Hematopoietic multipotent progenitor cell (in vitro differentiated cells): Measurements from ENCODE around the gene MT1B. TPM values are rescaled to one million over a fixed set of nuclear protein-coding genes. Genes with fewer than 3 reads are reported as not detected.
"Not testable (repeated sequence)": the region's sequence is repeated elsewhere in the genome, so short reads cannot be mapped to it uniquely, and the experiment has no call there.

Experiments used
- DNase-seq, 3 donors: peaks; one replicate each; pipeline ENCODE4 v3.0.0-alpha.2; 2011 to 2015; ENCODE audit warnings: low read depth in 2 of 3, low spot score in 2 of 3
- total RNA-seq: library from RNA; depleted of rRNA; stranded (reverse); fragments of >200 nt; gene quantifications from one replicate; pipeline ENCODE4 v1.2.3, GENCODE V29; 2012

The MT1B gene
- total RNA-seq, 1 donor: not detected

- not testable (repeated sequence) for DNase-seq
These were observed 13.9 kb downstream of the MT1B start for GRCh38 chr16:56665286-56666261.

DNA sequence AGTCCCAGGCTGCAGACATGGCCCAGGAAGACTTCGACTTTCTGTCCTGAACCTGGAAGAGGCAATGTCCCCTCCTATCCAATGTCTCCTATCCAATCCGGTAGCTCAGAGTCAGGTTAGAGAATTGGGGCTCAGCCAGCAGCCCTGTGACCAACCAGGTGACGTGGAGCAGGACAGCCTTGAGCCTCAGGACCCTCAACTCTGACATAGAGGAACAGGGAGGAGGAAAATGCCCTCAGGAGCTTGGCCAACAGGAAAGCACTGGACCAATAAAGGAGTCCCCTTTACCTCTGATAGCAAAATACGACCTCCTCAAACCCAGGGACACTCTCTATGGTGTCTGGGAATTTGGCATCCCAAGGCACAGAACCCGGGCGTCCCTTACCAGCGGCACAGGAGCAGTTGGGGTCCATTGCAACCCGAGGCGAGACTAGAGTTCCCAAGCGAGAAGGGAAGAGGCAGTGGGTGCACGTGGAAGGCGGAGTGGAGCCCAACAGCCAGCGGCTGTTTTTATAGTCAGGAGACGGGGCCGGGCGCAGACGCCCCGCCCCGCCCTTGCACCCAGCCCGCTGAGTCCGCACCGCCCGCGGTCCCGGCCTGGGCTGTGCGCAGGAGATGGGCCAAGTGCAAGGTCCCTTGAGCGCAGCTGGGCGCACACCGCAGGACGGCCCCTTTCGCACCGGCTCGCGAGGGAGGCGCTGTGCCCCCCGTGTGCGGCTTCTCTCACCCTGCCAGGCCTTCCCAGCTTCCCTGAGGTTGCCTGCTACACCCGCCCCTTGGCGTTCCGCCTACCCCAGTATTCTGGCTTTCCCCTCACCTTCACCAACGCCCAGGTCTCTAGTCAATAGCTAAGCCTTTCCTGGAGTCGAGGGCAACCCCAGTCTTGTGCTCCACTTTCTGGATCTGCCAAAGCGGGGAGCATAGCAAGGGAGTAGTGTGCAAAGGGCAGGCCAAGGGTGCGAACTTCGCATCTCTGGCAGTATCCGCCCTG is 16.2 kb downstream of the MT1B start, which contains the start of gene MT1G:
MT1G (minus strand) TSS at position 485 of the 991 bp plus-strand sequence; CDS start at position 413, 72 bp downstream.
- peak in 2 of 3 donors; percentile 29 to 55 for DNase-seq

DNA sequence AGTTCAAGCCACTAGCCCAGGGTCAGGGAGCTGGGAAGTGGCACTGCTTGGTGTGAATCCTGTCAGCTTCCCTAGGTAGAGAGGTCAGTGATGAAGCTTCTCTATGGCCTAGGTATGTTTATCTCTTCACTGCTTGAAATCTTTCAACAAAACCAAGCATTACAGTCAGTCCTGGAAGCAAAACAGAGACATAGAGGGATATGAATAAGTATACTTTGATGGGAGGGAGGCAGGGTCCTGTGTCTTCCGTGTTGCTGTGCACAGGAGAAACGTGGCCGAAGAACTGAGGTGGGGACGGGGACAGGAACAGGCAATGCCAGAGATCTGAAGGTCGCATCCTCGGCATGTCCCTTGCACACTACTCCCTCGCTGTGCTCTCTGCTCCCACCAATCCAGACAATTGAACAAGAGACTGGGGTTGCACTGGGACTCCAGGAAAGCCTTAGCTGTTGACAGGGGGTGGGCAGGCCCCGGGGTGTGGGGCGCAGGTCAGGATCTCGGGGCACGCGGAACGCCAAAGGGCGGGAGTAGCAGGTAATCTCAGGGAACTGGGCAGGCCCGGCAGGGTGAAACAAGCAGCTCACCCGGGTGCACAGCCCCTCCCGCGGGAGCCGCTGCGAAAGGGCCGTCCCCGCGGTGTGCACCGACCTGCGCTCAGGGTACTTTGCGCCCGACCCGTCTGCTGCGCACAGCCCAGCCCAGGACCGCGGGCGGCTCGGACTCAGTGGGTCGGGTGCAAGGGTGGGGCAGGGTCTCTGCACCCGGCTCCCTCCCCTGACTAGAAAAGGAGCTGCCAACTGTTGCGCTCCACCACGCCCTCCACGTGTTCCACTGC is 17.5 kb downstream of the MT1B start, which contains the start of gene MT1H:
MT1H (plus strand) TSS at position 810 of the 835 bp plus-strand sequence. CDS start 71 bp downstream, outside the sequence.
- DNase-seq: no peak

DNA sequence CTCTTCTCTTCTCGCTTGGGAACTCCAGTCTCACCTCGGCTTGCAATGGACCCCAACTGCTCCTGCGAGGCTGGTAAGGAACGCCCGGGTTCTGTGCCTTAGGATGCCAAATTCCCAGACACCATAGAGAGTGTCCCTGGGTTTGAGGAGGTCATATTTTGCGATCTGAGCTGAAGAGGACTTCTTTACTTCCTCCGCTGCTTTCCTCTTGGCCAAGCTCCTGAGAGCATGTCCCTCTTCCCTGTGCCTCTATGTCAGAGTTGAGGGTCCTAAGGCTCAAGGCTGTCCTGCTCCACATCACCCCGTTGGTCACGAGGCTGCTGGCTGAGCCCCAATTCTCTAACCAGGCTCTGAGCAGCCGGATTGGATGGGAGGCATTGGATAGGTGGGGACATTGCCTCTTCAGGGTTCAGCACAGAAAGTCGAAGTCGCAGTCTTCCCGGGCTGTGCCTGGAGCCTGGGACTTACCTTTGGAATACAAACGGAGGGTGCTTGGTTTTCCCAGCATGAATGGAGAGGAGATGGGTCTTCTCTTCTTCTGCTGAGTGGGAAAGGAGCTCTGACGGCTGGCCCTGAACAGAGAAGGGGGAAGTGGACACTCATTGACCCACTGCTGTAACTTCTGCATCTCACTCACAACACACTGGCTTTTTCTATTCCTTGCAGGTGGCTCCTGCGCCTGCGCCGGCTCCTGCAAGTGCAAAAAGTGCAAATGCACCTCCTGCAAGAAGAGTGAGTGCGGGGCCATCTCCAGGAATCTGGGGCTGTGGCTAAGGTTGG is 18.3 kb downstream of the MT1B start:
- no peak for DNase-seq

- no peak for DNase-seq
These were observed 18.9 kb downstream of the MT1B start for GRCh38 chr16:56670620-56670934.

DNA sequence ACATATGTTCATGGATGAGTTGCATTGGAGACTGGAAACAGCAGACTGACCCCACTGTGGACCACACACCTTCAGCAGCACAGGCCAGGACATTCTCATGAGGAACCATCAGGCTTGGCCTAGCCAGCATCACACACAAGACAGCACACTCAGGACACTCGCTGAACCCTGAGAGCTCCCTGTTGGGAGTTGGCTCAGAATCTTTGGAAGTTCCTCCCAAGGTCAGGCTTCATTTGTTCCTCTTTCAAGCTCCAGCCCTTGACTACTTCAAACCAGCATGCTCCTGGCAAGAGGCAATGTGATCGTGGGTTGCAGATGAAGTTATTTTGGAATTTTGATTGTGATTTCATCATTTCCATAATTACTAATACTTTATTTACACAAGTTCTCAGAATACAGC is 20.0 kb downstream of the MT1B start:
- DNase-seq: not testable (repeated sequence)

GRCh38 chr16:56672171-56672570 is 20.5 kb downstream of the MT1B start:
- not testable (repeated sequence) for DNase-seq

- DNase-seq: no peak
These were observed 21.3 kb downstream of the MT1B start for GRCh38 chr16:56672761-56673536.

GRCh38 chr16:56673921-56674320 is 22.2 kb downstream of the MT1B start:
- peak in 1 of 3 donors; percentile 73 for DNase-seq

- DNase-seq: not testable (repeated sequence)
These were observed 22.9 kb downstream of the MT1B start for GRCh38 chr16:56674570-56674969.

DNA sequence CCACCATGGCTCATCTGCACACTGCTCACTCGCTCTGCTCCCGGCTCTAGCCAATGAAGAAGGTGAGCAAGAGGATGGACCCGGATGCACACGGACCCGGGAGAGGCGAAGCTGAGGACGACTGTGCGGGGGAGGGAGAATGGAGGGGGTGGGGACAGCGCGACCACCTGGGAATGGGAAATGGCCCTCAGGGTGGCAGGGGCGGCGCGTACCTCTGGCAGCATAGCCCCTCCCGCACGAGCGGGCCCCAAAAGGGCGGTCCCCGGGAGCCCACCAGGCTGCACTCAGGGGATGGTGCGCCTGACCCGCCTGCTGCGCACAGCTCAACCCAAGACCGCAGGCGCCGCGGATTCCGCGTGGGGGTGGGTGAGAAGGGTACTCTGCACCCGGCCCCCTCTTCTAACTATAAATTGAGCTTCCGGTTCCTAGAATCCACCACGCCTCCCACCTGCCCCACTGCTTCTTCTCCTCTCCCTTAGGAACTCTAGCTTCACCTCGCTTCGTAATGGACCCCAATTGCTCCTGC is 24.1 kb downstream of the MT1B start:
- DNase-seq: peak in 1 of 3 donors; percentile 37

DNA sequence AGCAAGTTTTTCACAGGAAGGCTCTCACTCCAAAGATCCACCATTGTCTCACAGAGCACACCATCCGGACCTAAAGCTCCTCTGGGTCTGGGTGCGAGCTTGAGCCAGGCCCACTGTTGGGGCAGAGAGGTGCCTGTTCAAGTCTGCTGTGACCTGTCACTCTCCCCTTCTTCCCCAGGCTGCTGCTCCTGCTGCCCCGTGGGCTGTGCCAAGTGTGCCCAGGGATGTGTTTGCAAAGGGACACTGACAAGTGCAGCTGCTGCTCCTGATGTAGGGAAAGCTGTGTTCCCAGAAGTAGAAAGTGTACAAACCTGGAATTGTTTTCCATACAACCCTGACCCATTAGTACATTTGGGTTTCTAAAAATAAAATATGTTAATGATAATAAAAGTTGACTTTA is 25.8 kb downstream of the MT1B start:
- no peak for DNase-seq

DNA sequence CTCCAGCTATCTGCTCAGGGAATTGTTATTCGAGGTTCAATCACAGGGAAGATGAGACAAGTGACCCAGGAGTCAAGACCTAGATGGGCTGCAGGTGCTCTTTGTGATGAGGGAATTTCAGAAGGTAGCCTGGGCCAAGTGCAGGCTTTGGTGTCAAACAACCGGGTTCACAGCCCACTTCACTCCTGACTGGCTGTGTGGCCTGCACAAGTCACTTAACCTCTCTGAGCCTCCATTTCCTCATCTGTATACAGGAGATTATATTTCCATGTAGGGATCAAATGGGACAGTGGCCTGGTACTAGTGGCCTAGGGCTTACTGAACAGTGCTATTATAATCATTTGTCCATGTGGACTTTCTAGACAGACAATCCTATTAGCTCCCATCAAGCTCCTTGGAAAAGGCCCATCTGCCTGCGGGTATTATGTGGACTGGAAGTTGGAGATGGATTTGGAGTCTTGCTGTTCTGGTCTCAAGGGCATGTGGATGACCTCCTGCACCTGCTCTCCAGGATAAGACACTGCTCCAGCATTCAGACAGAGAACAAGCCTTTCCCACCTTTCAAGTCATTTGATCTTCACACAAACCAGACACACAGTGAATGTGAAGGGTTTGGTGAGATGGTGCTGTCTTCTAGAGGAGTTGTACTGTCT is 27.5 kb downstream of the MT1B start:
- no peak for DNase-seq

DNA sequence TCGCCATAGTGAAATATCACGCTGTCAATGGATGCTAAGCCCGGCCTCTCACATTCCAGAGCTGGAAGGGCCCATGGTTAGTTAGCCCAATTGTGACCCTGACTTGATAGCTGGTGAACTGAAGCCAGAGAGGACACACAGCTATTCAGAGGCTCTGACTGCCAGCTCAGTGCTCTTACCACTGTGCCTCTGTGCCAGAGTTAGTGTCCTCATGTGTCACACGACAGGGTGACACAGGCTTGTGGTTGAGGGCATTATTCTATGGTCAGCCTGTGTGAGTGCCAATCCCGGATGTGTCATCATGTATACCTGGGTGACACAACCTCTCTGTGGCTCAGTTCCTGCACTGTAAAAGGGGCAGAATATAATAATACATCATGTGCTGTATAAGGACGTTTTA is 28.1 kb downstream of the MT1B start:
- DNase-seq: no peak

GRCh38 chr16:56681939-56682702 is 30.4 kb downstream of the MT1B start, which contains the start of gene MT1X:
Gene MT1X, plus strand, starts transcription at chr16:56682470. Its CDS starts 71 bp downstream, at chr16:56682541.
- peak; percentile 60 to 83 (median 67) for DNase-seq

- DNase-seq: no peak
These were observed 31.2 kb downstream of the MT1B start for GRCh38 chr16:56682703-56683397.
